Liver (tissue), 9 donors: Measurements from ENCODE around the gene ACO2. TPM values are rescaled to one million over a fixed set of nuclear protein-coding genes. Genes with fewer than 3 reads are reported as not detected.

Source experiments
- DNase-seq: peaks from one replicate; pipeline ENCODE4 v3.0.0-alpha.2; 2017; ENCODE audit warnings: low spot score
- H3K27ac ChIP-seq, 2 donors: one replicate each; pipeline ENCODE4 v1.7.0; 2013; ENCODE audit warnings: inconsistent platforms in 2 of 2, low read length in 2 of 2, control low read depth in 1 of 2, low read depth in 1 of 2, mild to moderate bottlenecking in 1 of 2
- H3K27me3 ChIP-seq, 4 donors: one replicate each; pipeline versions ENCODE4 v1.6.1 to v1.7.0; 2013; ENCODE audit warnings: low read length in 3 of 4, inconsistent platforms in 1 of 4, mild to moderate bottlenecking in 1 of 4, moderate library complexity in 1 of 4; ENCODE audit not compliant: control insufficient read depth in 4 of 4, insufficient read depth in 4 of 4
- H3K36me3 ChIP-seq, 4 donors: one replicate each; pipeline versions ENCODE4 v1.6.1 to v1.7.0; 2013; ENCODE audit warnings: low read length in 3 of 4, mild to moderate bottlenecking in 3 of 4, low read depth in 1 of 4, moderate library complexity in 1 of 4; ENCODE audit not compliant: control insufficient read depth in 4 of 4, insufficient read depth in 3 of 4
- H3K4me1 ChIP-seq, 4 donors: one replicate each; pipeline versions ENCODE4 v1.6.1 to v1.7.0; 2013; ENCODE audit warnings: low read length in 3 of 4, mild to moderate bottlenecking in 3 of 4, moderate library complexity in 1 of 4; ENCODE audit not compliant: control insufficient read depth in 4 of 4, insufficient read depth in 4 of 4
- H3K4me3 ChIP-seq, 3 donors: one replicate each; pipeline versions ENCODE4 v1.6.1 to v1.7.0; 2013; ENCODE audit warnings: low read length in 3 of 3, control low read depth in 1 of 3, low read depth in 1 of 3, mild to moderate bottlenecking in 1 of 3
- H3K9ac ChIP-seq, 2 donors: one replicate each; pipeline ENCODE4 v1.7.0; 2013; ENCODE audit warnings: low read length in 2 of 2, mild to moderate bottlenecking in 2 of 2, moderate library complexity in 2 of 2, control low read depth in 1 of 2, low read depth in 1 of 2
- H3K9me3 ChIP-seq, 4 donors: one replicate each; pipeline versions ENCODE4 v1.6.1 to v1.7.0; 2013; ENCODE audit warnings: low read length in 3 of 4; ENCODE audit not compliant: control insufficient read depth in 4 of 4
- ATF3 ChIP-seq: IDR thresholded peaks from 2 replicates; pipeline ENCODE4 v1.6.1; 2016; ENCODE audit warnings: antibody characterized with exemption
- CTCF ChIP-seq: fragments of 150-350 bp; IDR thresholded peaks from 2 replicates; pipeline ENCODE4 v1.5.1; 2017; ENCODE audit warnings: improper control_type of control experiment, low read depth, low read length; ENCODE audit not compliant: missing input control
- EGR1 ChIP-seq, 2 donors: IDR thresholded peaks; 2 replicates each; pipeline ENCODE4 v1.6.1; 2016 to 2018; ENCODE audit warnings: antibody characterized with exemption in 2 of 2, low read depth in 2 of 2
- FOXA1 ChIP-seq: IDR thresholded peaks from 2 replicates; pipeline ENCODE4 v1.6.1; 2016; ENCODE audit warnings: antibody characterized with exemption
- FOXA2 ChIP-seq: IDR thresholded peaks from 2 replicates; pipeline ENCODE4 v1.6.1; 2016; ENCODE audit warnings: antibody characterized with exemption
- GABPA ChIP-seq, 2 donors: IDR thresholded peaks in 1 of 2; conservative IDR thresholded peaks in 1 of 2; 2 replicates each; pipeline ENCODE4 v1.6.1; 2016; ENCODE audit warnings: antibody characterized with exemption in 2 of 2, mild to moderate bottlenecking in 1 of 2, moderate library complexity in 1 of 2
- HNF4A ChIP-seq, 2 donors: conservative IDR thresholded peaks; 2 replicates each; pipeline ENCODE4 v1.6.1; 2016; ENCODE audit warnings: antibody characterized with exemption in 2 of 2, mild to moderate bottlenecking in 2 of 2
- HNF4G ChIP-seq: IDR thresholded peaks from 2 replicates; pipeline ENCODE4 v1.6.1; 2016; ENCODE audit warnings: antibody characterized with exemption
- JUND ChIP-seq, 2 donors: IDR thresholded peaks; 2 replicates each; pipeline ENCODE4 v1.6.1; 2016; ENCODE audit warnings: antibody characterized with exemption in 2 of 2
- MAX ChIP-seq: IDR thresholded peaks from 2 replicates; pipeline ENCODE4 v1.6.1; 2016; ENCODE audit warnings: antibody characterized with exemption
- NR2F2 ChIP-seq: IDR thresholded peaks from 2 replicates; pipeline ENCODE4 v1.6.1; 2016; ENCODE audit warnings: antibody characterized with exemption
- RAD21 ChIP-seq, 2 donors: IDR thresholded peaks; 2 replicates each; pipeline ENCODE4 v1.6.1; 2016; ENCODE audit warnings: antibody characterized with exemption in 2 of 2, mild to moderate bottlenecking in 2 of 2
- REST ChIP-seq: IDR thresholded peaks from 2 replicates; pipeline ENCODE4 v1.6.1; 2016; ENCODE audit warnings: antibody characterized with exemption, mild to moderate bottlenecking
- RXRA ChIP-seq, 2 donors: IDR thresholded peaks; 2 replicates each; pipeline ENCODE4 v1.6.1; 2017 to 2018; ENCODE audit warnings: antibody characterized with exemption in 2 of 2, mild to moderate bottlenecking in 1 of 2
- SP1 ChIP-seq: IDR thresholded peaks from 2 replicates; pipeline ENCODE4 v1.6.1; 2018; ENCODE audit warnings: antibody characterized with exemption, mild to moderate bottlenecking
- TAF1 ChIP-seq: conservative IDR thresholded peaks from 2 replicates; pipeline ENCODE4 v1.6.1; 2016; ENCODE audit warnings: antibody characterized with exemption, mild to moderate bottlenecking
- YY1 ChIP-seq: IDR thresholded peaks from 2 replicates; pipeline ENCODE4 v1.6.1; 2016; ENCODE audit warnings: antibody characterized with exemption, mild to moderate bottlenecking
- ZBTB33 ChIP-seq: IDR thresholded peaks from 2 replicates; pipeline ENCODE4 v1.6.1; 2016; ENCODE audit warnings: antibody characterized with exemption
- WGBS: extraction: QIAGEN DNeasy Blood & Tissue Kit; methylation state at CpG from one replicate; pipeline ENCODE4 v1.1.7; 2013; 5-methylcytosine and 5-hydroxymethylcytosine counted together
- polyA plus RNA-seq, 2 donors: library from polyadenylated mRNA; stranded (reverse) in 1 of 2; unstranded in 1 of 2; fragments of 200-250 nt in 1 of 2; fragments of >200 nt in 1 of 2; fragmentation: Nextera tagmentation in 1 of 2; extraction: Ambion mirVana in 1 of 2; gene quantifications; one replicate each; pipeline versions ENCODE4 v1.2.1 to v1.2.3, GENCODE V29; 2013 to 2015
- total RNA-seq, 2 donors: library from RNA; depleted of rRNA; stranded (reverse); fragments of >200 nt; gene quantifications; one replicate each; pipeline ENCODE4 v1.2.3, GENCODE V29; 2014
- donor health status: healthy.
- donor health status: healthy.
- donor health status: healthy.
- donor health status: healthy.
- donor health status: healthy.

Gene ACO2
- total and polyA plus RNA-seq, 4 donors = 45.3 to 76.1 (median 68.9) TPM

GRCh38 chr22:41528938-41529561 lies 60.1 kb downstream of the ACO2 start:
- Histone ChIP-seq H3K36me3 (peaks cover 21 to 69% (median 26%) of the 10 kb centered on the region in 4 donors), H3K9me3 (no peaks in the 10 kb centered on the region), H3K4me3 (no peak overlapping the region), H3K9ac (no peak overlapping the region), H3K27ac (no peak overlapping the region), H3K27me3 (no peaks in the 10 kb centered on the region), H3K4me1 (peaks cover 0 to 27% (median 23%) of the 10 kb centered on the region in 4 donors)
- 82% methylated on average over 13 of the region's 13 CpGs for WGBS
- TF ChIP-seq ZBTB33 (no peak), REST (no peak), FOXA1 (no peak), CTCF (no peak), MAX (no peak), HNF4A (conservative IDR thresholded peaks at IDR 0.05) (no peak), GABPA (IDR thresholded peaks at IDR 0.05 in 1 of 2, conservative IDR thresholded peaks at IDR 0.05 in 1 of 2) (no peak), EGR1 (IDR thresholded peaks at IDR 0.05; ENCODE audit: low read depth in 2 of 2) (no peak), ATF3 (no peak), SP1 (no peak), YY1 (no peak), RXRA (IDR thresholded peaks at IDR 0.05) (no peak), NR2F2 (no peak), TAF1 (no peak), JUND (IDR thresholded peaks at IDR 0.05) (no peak), RAD21 (IDR thresholded peaks at IDR 0.05) (no peak), HNF4G (no peak), FOXA2 (no peak)
- no peak for DNase-seq
